HCT116 (cell line): ENCODE data around the gene KIAA1328. TPM values are rescaled to one million over a fixed set of nuclear protein-coding genes. Genes with fewer than 3 reads are reported as not detected.

Experiments used
- ATAC-seq: fragments of 200-7000 bp; cut with Tn5 transposase; 2 replicates; pipeline ENCODE4 v1.9.1; 2020; ENCODE audit warnings: mild to moderate bottlenecking, moderate library complexity
- BruUV-seq: library from RNA; stranded (reverse); fragments of 400-500 nt; replicated peaks from 2 replicates; lab custom pipeline; 2021; lab: Mats Ljungman, UMichigan
- CTCF ChIA-PET: fragments of 300-600 bp; sonication (Branson Sonifier 250); formaldehyde crosslinking; loops from one replicate; lab custom pipeline; 2021; ENCODE audit warnings: antibody characterized with exemption; lab: Charles Lee
- POLR2A ChIA-PET: fragments of 300-600, 350-600 bp; sonication (Branson Sonifier 250); formaldehyde crosslinking; loops from one replicate; lab custom pipeline; 2021; ENCODE audit warnings: antibody characterized with exemption; lab: Charles Lee
- RAD21 ChIA-PET, 2 experiments: fragments of 300-600 bp; sonication (Branson Sonifier 250); formaldehyde crosslinking; loops; one replicate each; lab custom pipeline; 2023; ENCODE audit warnings: low total read pairs in 2 of 2; ENCODE audit not compliant: uncharacterized antibody in 2 of 2, unreplicated experiment in 2 of 2, low non-redundant PET in 1 of 2; lab: Charles Lee
- DNase-seq: peaks from one replicate; pipeline ENCODE4 v3.0.0-alpha.2; 2010; ENCODE audit warnings: low read depth, low spot score
- H2AFZ ChIP-seq: fragments of 200-600 bp; shearing (Covaris generic), sonication (generic); 2 replicates; pipeline ENCODE4 v1.6.1; 2017; ENCODE audit warnings: low read depth, mixed run types, mixed read lengths, antibody characterized with exemption, low read length; ENCODE audit not compliant: poor library complexity, severe bottlenecking
- H3K27ac ChIP-seq: 2 replicates; pipeline ENCODE4 v1.5.1; 2012; ENCODE audit warnings: low read depth, low read length
- H3K27me3 ChIP-seq: fragments of 200-600 bp; sonication (generic); 2 replicates; pipeline ENCODE4 v1.6.1; 2016; ENCODE audit warnings: mixed run types, low read length, mixed read lengths; ENCODE audit not compliant: insufficient read depth
- H3K36me3 ChIP-seq, 2 experiments: fragments of 200-500 bp in 1 of 2; fragments of 200-600 bp in 1 of 2; sonication (Bioruptor generic) in 1 of 2; sonication (generic) in 1 of 2; 2 replicates each; pipeline versions ENCODE4 v1.5.1 to v1.6.1; 2014 to 2016; ENCODE audit warnings: low read length in 2 of 2, inconsistent platforms in 1 of 2, mixed read lengths in 1 of 2, mixed run types in 1 of 2; ENCODE audit not compliant: insufficient read depth in 2 of 2, control insufficient read depth in 1 of 2
- H3K4me1 ChIP-seq, 2 experiments: fragments of 200-600 bp in 1 of 2; sonication (generic) in 1 of 2; 2 replicates each; pipeline versions ENCODE4 v1.5.1 to v1.6.1; 2012 to 2017; ENCODE audit warnings: low read length in 2 of 2, inconsistent platforms in 1 of 2, mild to moderate bottlenecking in 1 of 2, mixed read lengths in 1 of 2, mixed run types in 1 of 2, moderate library complexity in 1 of 2; ENCODE audit not compliant: insufficient read depth in 2 of 2, control insufficient read depth in 1 of 2
- H3K4me2 ChIP-seq: fragments of 200-600 bp; sonication (generic); 2 replicates; pipeline ENCODE4 v1.6.1; 2017; ENCODE audit warnings: mixed run types, low read length, mixed read lengths
- H3K4me3 ChIP-seq, 2 experiments: fragments of 200-600 bp in 1 of 2; sonication (generic) in 1 of 2; replicated peaks in 1 of 2; 2 replicates each; pipeline ENCODE4 v1.5.1; 2011 to 2016; ENCODE audit warnings: low read length in 2 of 2, control low read depth in 1 of 2, low read depth in 1 of 2, mild to moderate bottlenecking in 1 of 2, mixed read lengths in 1 of 2, mixed run types in 1 of 2
- H3K79me2 ChIP-seq: fragments of 200-600 bp; sonication (generic); 2 replicates; pipeline ENCODE4 v1.6.1; 2017; ENCODE audit warnings: mild to moderate bottlenecking, mixed run types, low read length, moderate library complexity, mixed read lengths; ENCODE audit not compliant: insufficient read depth
- H3K9ac ChIP-seq: fragments of 200-600 bp; sonication (generic); 2 replicates; pipeline ENCODE4 v1.6.1; 2016; ENCODE audit warnings: low read length, mixed read lengths
- H3K9me2 ChIP-seq: fragments of 200-600 bp; sonication (generic), shearing (Covaris generic); 2 replicates; pipeline ENCODE4 v1.6.1; 2017; ENCODE audit warnings: mixed run types, mild to moderate bottlenecking, moderate library complexity; ENCODE audit not compliant: insufficient read depth
- H3K9me3 ChIP-seq, 2 experiments: fragments of 200-500 bp in 1 of 2; fragments of 200-600 bp in 1 of 2; sonication (Bioruptor generic) in 1 of 2; sonication (generic) in 1 of 2; 2 replicates each; pipeline ENCODE4 v1.6.1; 2014 to 2017; ENCODE audit warnings: low read length in 2 of 2, mixed read lengths in 2 of 2, inconsistent platforms in 1 of 2, low read depth in 1 of 2, mild to moderate bottlenecking in 1 of 2, mixed run types in 1 of 2, moderate library complexity in 1 of 2; ENCODE audit not compliant: control insufficient read depth in 1 of 2, insufficient read depth in 1 of 2
- H4K20me1 ChIP-seq: fragments of 200-600 bp; sonication (generic), shearing (Covaris generic); 2 replicates; pipeline ENCODE4 v1.6.1; 2017; ENCODE audit warnings: mixed run types, mild to moderate bottlenecking, moderate library complexity; ENCODE audit not compliant: insufficient read depth
- CEBPB ChIP-seq: IDR thresholded peaks from 2 replicates; pipeline ENCODE4 v1.6.1; 2012; ENCODE audit warnings: low read depth
- CTCF ChIP-seq, 3 experiments: fragments of 200-600 bp in 1 of 3; sonication (generic) in 1 of 3; IDR thresholded peaks in 2 of 3; conservative IDR thresholded peaks in 1 of 3; 2 replicates each; pipeline ENCODE4 v1.5.1; 2012 to 2017; ENCODE audit warnings: low read depth in 2 of 3, low read length in 2 of 3, antibody characterized with exemption in 1 of 3, borderline replicate concordance in 1 of 3, control low read depth in 1 of 3, mild to moderate bottlenecking in 1 of 3, mixed read lengths in 1 of 3, mixed run types in 1 of 3, moderate library complexity in 1 of 3; ENCODE audit not compliant: insufficient read depth in 1 of 3
- EGR1 ChIP-seq: IDR thresholded peaks from 2 replicates; pipeline ENCODE4 v1.6.1; 2012; ENCODE audit warnings: low read depth
- ELF1 ChIP-seq: IDR thresholded peaks from 2 replicates; pipeline ENCODE4 v1.6.1; 2012; ENCODE audit warnings: low read depth, borderline replicate concordance
- EZH2 ChIP-seq: fragments of 200-600 bp; sonication (generic); IDR thresholded peaks from 2 replicates; pipeline ENCODE4 v1.6.1; 2017; ENCODE audit warnings: antibody characterized with exemption, mixed run types
- EZH2phosphoT487 ChIP-seq: fragments of 200-600 bp; IDR thresholded peaks from 2 replicates; pipeline ENCODE4 v1.6.1; 2018; ENCODE audit warnings: antibody characterized with exemption, borderline replicate concordance
- FOSL1 ChIP-seq: IDR thresholded peaks from 2 replicates; pipeline ENCODE4 v1.6.1; 2012; ENCODE audit warnings: low read depth
- JUND ChIP-seq: IDR thresholded peaks from 2 replicates; pipeline ENCODE4 v1.6.1; 2012
- MAX ChIP-seq: IDR thresholded peaks from 2 replicates; pipeline ENCODE4 v1.6.1; 2012
- POLR2A ChIP-seq: IDR thresholded peaks from 2 replicates; pipeline ENCODE4 v1.7.0; 2011; ENCODE audit warnings: borderline replicate concordance; ENCODE audit not compliant: insufficient read depth, insufficient read length; ENCODE audit errors: extremely low read depth
- POLR2AphosphoS5 ChIP-seq: IDR thresholded peaks from 2 replicates; pipeline ENCODE4 v1.6.1; 2011; ENCODE audit warnings: mild to moderate bottlenecking, low read depth, low read length, moderate library complexity
- SIN3A ChIP-seq: IDR thresholded peaks from 2 replicates; pipeline ENCODE4 v1.6.1; 2012; ENCODE audit warnings: low read depth
- SP1 ChIP-seq: IDR thresholded peaks from 2 replicates; pipeline ENCODE4 v1.6.1; 2012; ENCODE audit warnings: low read depth
- TCF7L2 ChIP-seq: IDR thresholded peaks from 2 replicates; pipeline ENCODE4 v1.7.0; 2011; ENCODE audit warnings: borderline replicate concordance, inconsistent platforms; ENCODE audit not compliant: insufficient read depth, insufficient read length; ENCODE audit errors: extremely low read depth
- YY1 ChIP-seq: IDR thresholded peaks from 2 replicates; pipeline ENCODE4 v1.6.1; 2011; ENCODE audit warnings: low read length, low read depth, moderate library complexity, mild to moderate bottlenecking; ENCODE audit not compliant: insufficient replicate concordance; ENCODE audit errors: extremely low read depth
- ZBTB33 ChIP-seq: IDR thresholded peaks from 2 replicates; pipeline ENCODE4 v1.6.1; 2011; ENCODE audit warnings: mild to moderate bottlenecking, low read length, moderate library complexity; ENCODE audit not compliant: insufficient replicate concordance; ENCODE audit errors: extremely low read depth
- ZNF274 ChIP-seq: fragments of 200-500 bp; sonication (Bioruptor generic); IDR thresholded peaks from 2 replicates; pipeline ENCODE4 v1.6.1; 2014; ENCODE audit warnings: mild to moderate bottlenecking, low read depth, low read length, inconsistent platforms
- intact Hi-C: fragments of 100-400 bp; cut with micrococcal nuclease; formaldehyde crosslinking; loops from 2 replicates; pipeline ENCODE4 v1.10.0; 2022
- total RNA-seq: library from RNA; stranded (reverse); gene quantifications from one replicate; pipeline ENCODE4 v1.2.1, GENCODE V29; 2021; ENCODE audit not compliant: unreplicated experiment

Gene KIAA1328
- total RNA-seq, 1 experiment from 2014 or later = 5.2 TPM

- Histone ChIP-seq H4K20me1 (no peaks in the 10 kb centered on the region), H3K9ac (no peak overlapping the region), H3K9me2 (no peaks in the 10 kb centered on the region), H3K27me3 (no peaks in the 10 kb centered on the region), H3K4me2 (no peak overlapping the region), H3K79me2 (no peaks in the 10 kb centered on the region), H3K9me3 (no peaks in the 10 kb centered on the region), H3K4me3 (no peak overlapping the region), H3K36me3 (no peaks in the 10 kb centered on the region), H2AFZ (no peak overlapping the region), H3K4me1 (no peaks in the 10 kb centered on the region), H3K27ac (no peak overlapping the region)
- intact Hi-C loops = no loop called here
- ChIA-PET RAD21 (no interaction called here), CTCF (no interaction called here), POLR2A (no interaction called here)
- BruUV-seq = no TSS peak
- TF ChIP-seq ELF1 = no peak
- no peak for TF ChIP-seq SIN3A
- TF ChIP-seq EZH2phosphoT487 = no peak
- no peak for TF ChIP-seq CTCF (IDR thresholded peaks at IDR 0.05 in 2 of 3, conservative IDR thresholded peaks at IDR 0.05 in 1 of 3; ENCODE audit: borderline replicate concordance in 1 of 3, insufficient read depth in 1 of 3, low read depth in 2 of 3, low read length in 2 of 3)
- TF ChIP-seq FOSL1 = no peak
- no peak for TF ChIP-seq ZBTB33
- no peak for TF ChIP-seq POLR2A
- no peak for TF ChIP-seq EGR1
- no peak for TF ChIP-seq YY1
- no peak for TF ChIP-seq ZNF274
- no peak for TF ChIP-seq EZH2
- no peak for TF ChIP-seq CEBPB
- no peak for TF ChIP-seq JUND
- no peak for TF ChIP-seq MAX
- TF ChIP-seq TCF7L2 = no peak
- TF ChIP-seq POLR2AphosphoS5 = no peak
- no peak for TF ChIP-seq SP1
- ATAC-seq = no peak
- no peak for DNase-seq
Observed at GRCh38 chr18:37084912-37085311, 256.0 kb downstream of the KIAA1328 start.
